GM15510 (cell line): ENCODE measurements around the gene ABHD10.

Source experiments
- POLR2A ChIP-seq: IDR thresholded peaks from 3 replicates; pipeline ENCODE4 v1.6.1; 2011; ENCODE audit warnings: borderline replicate concordance; ENCODE audit not compliant: insufficient read length; ENCODE audit errors: extremely low read depth

ABHD10 gene

GRCh38 chr3:112002096-112002971, 23.5 kb downstream of the ABHD10 start:
- TF ChIP-seq POLR2A: no peak

GRCh38 chr3:112003321-112004080, 24.7 kb downstream of the ABHD10 start:
- TF ChIP-seq POLR2A: no peak

GRCh38 chr3:112004187-112004586, 25.4 kb downstream of the ABHD10 start:
- TF ChIP-seq POLR2A: no peak

- no peak for TF ChIP-seq POLR2A
These were observed 25.8 kb downstream of the ABHD10 start for GRCh38 chr3:112004669-112005068.

GRCh38 chr3:112005091-112005672, 26.4 kb downstream of the ABHD10 start:
- TF ChIP-seq POLR2A: no peak

GRCh38 chr3:112007633-112008032, 28.8 kb downstream of the ABHD10 start:
- TF ChIP-seq POLR2A: no peak

GRCh38 chr3:112009670-112010069, 30.8 kb downstream of the ABHD10 start:
- TF ChIP-seq POLR2A: no peak

- no peak for TF ChIP-seq POLR2A
These were observed 31.8 kb downstream of the ABHD10 start for GRCh38 chr3:112010636-112011035.

- no peak for TF ChIP-seq POLR2A
These were observed 32.6 kb downstream of the ABHD10 start for GRCh38 chr3:112011376-112011940.

- no peak for TF ChIP-seq POLR2A
These were observed 33.6 kb downstream of the ABHD10 start for GRCh38 chr3:112012205-112012992.

- TF ChIP-seq POLR2A: no peak
These were observed 34.4 kb downstream of the ABHD10 start for GRCh38 chr3:112013058-112013783.

GRCh38 chr3:112013784-112014143, 34.9 kb downstream of the ABHD10 start:
- no peak for TF ChIP-seq POLR2A

- no peak for TF ChIP-seq POLR2A
These were observed 38.3 kb downstream of the ABHD10 start for GRCh38 chr3:112017091-112017490.

- no peak for TF ChIP-seq POLR2A
These were observed 39.9 kb downstream of the ABHD10 start for GRCh38 chr3:112018712-112019111.
